Esophagus muscularis mucosa (tissue), 4 donors: ENCODE data around the gene NLRP7. TPM values are rescaled to one million over a fixed set of nuclear protein-coding genes. Genes with fewer than 3 reads are reported as not detected.
"Not testable (repeated sequence)": the region's sequence is repeated elsewhere in the genome, so short reads cannot be mapped to it uniquely, and the experiment has no call there.

ENCODE experiments used
- DNase-seq: peaks from one replicate; pipeline ENCODE4 v3.0.0-alpha.2; 2017; ENCODE audit errors: extremely low spot score
- H3K27ac ChIP-seq, 4 donors: fragments of 200-600 bp; sonication (generic); replicated peaks in 1 of 4; 1 replicate in 3 of 4; 2 replicates in 1 of 4; pipeline ENCODE4 v1.5.1; 2016 to 2019; ENCODE audit warnings: mild to moderate bottlenecking in 1 of 4
- H3K27me3 ChIP-seq, 4 donors: fragments of 200-600 bp; sonication (generic); one replicate each; pipeline versions ENCODE4 v1.5.1 to v1.6.0; 2016 to 2019
- H3K36me3 ChIP-seq, 4 donors: fragments of 200-600 bp; sonication (generic); one replicate each; pipeline ENCODE4 v1.5.1; 2016 to 2019
- H3K4me1 ChIP-seq, 4 donors: fragments of 200-600 bp; sonication (generic); one replicate each; pipeline ENCODE4 v1.5.1; 2016 to 2019
- H3K4me3 ChIP-seq, 4 donors: fragments of 200-600 bp; sonication (generic); 1 replicate in 2 of 4; 2 replicates in 2 of 4; pipeline ENCODE4 v1.5.1; 2016 to 2019; ENCODE audit warnings: mild to moderate bottlenecking in 4 of 4, moderate library complexity in 1 of 4
- H3K9me3 ChIP-seq, 4 donors: fragments of 200-600 bp; sonication (generic); 1 replicate in 3 of 4; 2 replicates in 1 of 4; pipeline ENCODE4 v1.5.1; 2016 to 2019
- CTCF ChIP-seq, 3 experiments: fragments of 200-600 bp in 2 of 3; fragments of 450-650 bp in 1 of 3; sonication (generic) in 2 of 3; IDR thresholded peaks; one replicate each; pipeline ENCODE4 v1.5.1; 2017 to 2019; ENCODE audit warnings: antibody characterized with exemption in 3 of 3, mild to moderate bottlenecking in 2 of 3, moderate library complexity in 1 of 3
- EP300 ChIP-seq: sonication (generic); formaldehyde crosslinking; IDR thresholded peaks from one replicate; pipeline ENCODE4 v1.6.1; 2017; ENCODE audit warnings: antibody characterized with exemption
- POLR2A ChIP-seq: fragments of 450-650 bp; IDR thresholded peaks from one replicate; pipeline ENCODE4 v1.6.1; 2017; ENCODE audit warnings: antibody characterized with exemption, moderate library complexity, mild to moderate bottlenecking, low read depth
- POLR2AphosphoS5 ChIP-seq, 2 donors: sonication (generic); formaldehyde crosslinking; IDR thresholded peaks; one replicate each; pipeline ENCODE4 v1.6.1; 2017; ENCODE audit warnings: antibody characterized with exemption in 2 of 2
- WGBS: methylation state at CpG from one replicate; pipeline ENCODE4 v1.1.5; 2018; 5-methylcytosine and 5-hydroxymethylcytosine counted together
- intact Hi-C: fragments of 100-400 bp; cut with DNase I; formaldehyde crosslinking; loops from one replicate; pipeline ENCODE4 v1.15.1; 2023
- total RNA-seq, 4 donors: library from RNA; depleted of rRNA; stranded (reverse); fragments of >200 nt; gene quantifications; one replicate each; pipeline versions ENCODE4 v1.1.0 to v1.2.1, GENCODE V29; 2016

Gene NLRP7
- total RNA-seq: not detected

DNA sequence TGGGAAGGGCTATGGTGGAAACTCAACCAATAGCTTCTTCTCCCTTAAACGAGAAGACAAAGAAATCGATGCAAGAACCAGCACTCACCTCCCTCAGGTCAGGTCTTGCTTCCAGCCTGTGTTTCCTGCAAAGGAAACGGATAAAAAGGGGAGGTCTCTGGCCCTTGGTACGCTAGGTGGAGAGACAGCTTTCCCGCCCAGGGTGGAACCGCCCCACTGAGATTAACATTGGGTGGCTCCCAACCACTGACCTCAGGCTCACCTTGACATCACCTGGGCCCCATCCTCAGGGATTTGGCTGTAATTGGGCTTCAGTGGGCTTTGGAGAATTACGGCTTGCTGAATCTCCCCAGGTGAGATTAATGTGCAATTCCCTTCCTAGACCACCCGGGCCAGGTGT, at the start of gene NLRP7:
NLRP7 (minus strand) TSS at position 150 of the 400 bp plus-strand sequence.
- no peaks in the 10 kb centered on the region for H3K4me1 ChIP-seq
- no peak within 1 kb of the TSS for H3K4me3 ChIP-seq
- WGBS: 81% methylated on average over 8 of the region's 8 CpGs
- no peak for TF ChIP-seq CTCF (IDR thresholded peaks at IDR 0.05)
- TF ChIP-seq POLR2AphosphoS5 (IDR thresholded peaks at IDR 0.05): no peak
- no peak for TF ChIP-seq POLR2A
- no peak for TF ChIP-seq EP300
- H3K27ac ChIP-seq: no peak within 1 kb of the TSS
- H3K27me3 ChIP-seq: no peaks in the 10 kb centered on the region
- intact Hi-C loops: no loop called here
- no peaks in the 10 kb centered on the region for H3K9me3 ChIP-seq
- DNase-seq: no peak
- no peaks in the 10 kb centered on the region for H3K36me3 ChIP-seq

GRCh38 chr19:54995561-54995960, 48.2 kb upstream of the NLRP7 start:
- intact Hi-C loops: no loop called here
- WGBS: 55% methylated on average over 3 of the region's 3 CpGs
- Histone ChIP-seq H3K36me3 (no peaks in the 10 kb centered on the region), H3K27me3 (peaks cover 0 to 19% (median 3%) of the 10 kb centered on the region in 4 donors), H3K4me3 (no peak overlapping the region), H3K4me1 (no peaks in the 10 kb centered on the region), H3K9me3 (no peaks in the 10 kb centered on the region), H3K27ac (no peak overlapping the region)
- TF ChIP-seq POLR2AphosphoS5 (IDR thresholded peaks at IDR 0.05): no peak
- no peak for TF ChIP-seq EP300
- TF ChIP-seq CTCF (IDR thresholded peaks at IDR 0.05): no peak
- no peak for DNase-seq

DNA sequence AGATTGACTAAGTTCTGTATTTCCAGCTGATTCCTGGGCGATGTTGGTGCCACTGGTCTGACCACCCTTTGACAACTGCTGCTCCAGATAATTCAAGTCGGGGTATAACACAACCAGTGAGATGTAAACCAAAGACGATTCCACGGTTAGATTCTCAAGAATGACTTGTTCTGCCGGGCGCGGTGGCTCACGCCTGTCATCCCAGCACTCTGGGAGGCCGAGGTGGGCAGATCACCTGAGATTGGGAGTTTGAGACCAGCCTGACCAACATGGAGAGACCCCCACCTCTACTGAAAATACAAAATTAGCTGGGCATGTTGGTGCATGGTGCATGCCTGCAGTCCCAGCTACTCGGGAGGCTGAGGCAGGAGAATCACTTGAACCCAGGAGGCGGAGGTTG, 42.2 kb upstream of the NLRP7 start:
- H3K36me3 ChIP-seq, H3K27ac ChIP-seq, H3K4me1 ChIP-seq, DNase-seq, intact Hi-C loops, H3K9me3 ChIP-seq, H3K4me3 ChIP-seq: not testable (repeated sequence)
- WGBS: 91% methylated on average over 11 of the region's 11 CpGs
- peaks cover 0 to 13% (median 0%) of the 10 kb centered on the region in 4 donors for H3K27me3 ChIP-seq

DNA sequence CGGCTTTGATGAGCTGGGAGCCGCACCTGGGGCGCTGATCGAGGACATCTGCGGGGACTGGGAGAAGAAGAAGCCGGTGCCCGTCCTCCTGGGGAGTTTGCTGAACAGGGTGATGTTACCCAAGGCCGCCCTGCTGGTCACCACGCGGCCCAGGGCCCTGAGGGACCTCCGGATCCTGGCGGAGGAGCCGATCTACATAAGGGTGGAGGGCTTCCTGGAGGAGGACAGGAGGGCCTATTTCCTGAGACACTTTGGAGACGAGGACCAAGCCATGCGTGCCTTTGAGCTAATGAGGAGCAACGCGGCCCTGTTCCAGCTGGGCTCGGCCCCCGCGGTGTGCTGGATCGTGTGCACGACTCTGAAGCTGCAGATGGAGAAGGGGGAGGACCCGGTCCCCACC, 35.2 kb upstream of the NLRP7 start:
- H3K36me3 ChIP-seq, intact Hi-C loops, H3K9me3 ChIP-seq, H3K4me3 ChIP-seq, H3K27ac ChIP-seq, DNase-seq, H3K4me1 ChIP-seq: not testable (repeated sequence)
- H3K27me3 ChIP-seq: peaks cover 0 to 13% (median 0%) of the 10 kb centered on the region in 4 donors
- 87% methylated on average over 21 of the region's 23 CpGs for WGBS

DNA sequence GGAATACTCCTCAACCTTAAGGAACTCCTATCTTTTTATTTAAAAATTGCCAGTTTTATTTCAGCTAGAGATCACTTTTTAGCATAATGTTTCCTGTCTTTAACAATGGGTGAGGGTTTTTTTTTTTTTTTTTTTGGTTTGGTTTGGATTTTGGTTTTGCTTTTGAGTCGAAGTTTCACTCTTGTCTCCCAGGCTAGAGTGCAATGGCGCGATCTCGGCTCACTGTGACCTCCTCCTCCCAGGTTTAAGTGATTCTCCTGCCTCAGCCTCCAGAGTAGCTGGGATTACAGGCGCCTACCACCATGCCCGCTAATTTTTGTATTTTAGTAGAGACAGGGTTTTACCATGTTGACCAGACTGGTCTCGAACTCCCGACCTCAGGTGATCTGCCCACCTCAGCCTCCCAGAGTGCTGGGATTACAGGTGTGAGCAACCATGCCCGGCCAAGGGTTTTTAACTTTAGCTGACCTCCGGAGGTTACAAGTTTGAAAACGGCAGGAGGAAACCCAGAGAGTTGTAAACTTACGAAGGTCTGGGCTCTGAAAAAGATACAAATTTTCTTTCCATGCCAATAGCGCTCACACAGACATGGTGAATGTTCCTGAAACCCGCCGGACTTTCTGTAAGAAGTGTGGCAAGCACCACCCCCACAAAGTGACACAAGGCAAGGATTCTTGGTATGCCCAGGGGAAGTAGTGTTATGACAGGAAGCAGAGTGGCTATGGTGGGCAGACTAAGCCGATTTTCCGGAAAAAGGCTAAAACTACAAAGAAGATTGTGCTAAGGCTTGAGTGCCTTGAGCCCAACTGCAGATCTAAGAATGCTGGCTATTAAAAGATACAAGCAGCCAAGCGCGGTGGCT, 26.1 kb upstream of the NLRP7 start:
- intact Hi-C loops, H3K4me3 ChIP-seq, H3K27ac ChIP-seq, H3K36me3 ChIP-seq, H3K9me3 ChIP-seq, DNase-seq, H3K4me1 ChIP-seq: not testable (repeated sequence)
- WGBS: 86% methylated on average over 19 of the region's 19 CpGs
- H3K27me3 ChIP-seq: peaks cover 0 to 14% (median 0%) of the 10 kb centered on the region in 4 donors

GRCh38 chr19:54971446-54971845, 24.1 kb upstream of the NLRP7 start:
- 97% methylated on average over 3 of the region's 5 CpGs for WGBS
- intact Hi-C loops: not testable (repeated sequence)

DNA sequence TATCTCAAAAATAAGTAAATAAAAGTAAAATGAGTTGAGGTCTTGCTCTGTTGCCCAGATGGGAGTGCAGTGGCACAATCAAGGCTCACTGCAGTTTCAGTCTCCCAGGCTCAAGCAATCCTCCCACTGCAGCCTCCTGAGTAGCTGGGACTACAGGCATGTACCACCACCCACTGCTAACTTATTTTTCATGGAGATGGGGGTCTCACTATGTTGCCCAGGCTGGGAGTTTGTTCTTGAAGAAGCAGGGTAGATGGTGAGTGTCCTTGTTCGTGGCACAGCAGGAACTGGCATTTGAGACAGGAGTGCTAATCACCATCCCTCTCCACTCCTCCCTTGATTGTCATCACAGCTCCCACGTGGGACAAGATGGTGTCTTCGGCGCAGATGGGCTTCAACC, 22.3 kb upstream of the NLRP7 start:
- intact Hi-C loops: no loop called here
- H3K4me3 ChIP-seq: no peak overlapping the region
- no peak overlapping the region for H3K27ac ChIP-seq
- TF ChIP-seq EP300 (no peak), CTCF (IDR thresholded peaks at IDR 0.05) (no peak), POLR2AphosphoS5 (IDR thresholded peaks at IDR 0.05) (no peak), POLR2A (no peak)
- H3K36me3 ChIP-seq: no peaks in the 10 kb centered on the region
- 96% methylated on average over 4 of the region's 4 CpGs for WGBS
- no peak for DNase-seq
- peaks cover 0 to 30% (median 0%) of the 10 kb centered on the region in 4 donors for H3K27me3 ChIP-seq
- H3K9me3 ChIP-seq: no peaks in the 10 kb centered on the region
- no peaks in the 10 kb centered on the region for H3K4me1 ChIP-seq

More at GRCh38 chr19:54971446-54971845, 24.1 kb upstream of the NLRP7 start:
- not testable (repeated sequence) for H3K36me3 ChIP-seq, H3K4me1 ChIP-seq, H3K4me3 ChIP-seq, H3K27ac ChIP-seq, H3K9me3 ChIP-seq, DNase-seq
- H3K27me3 ChIP-seq: peaks cover 0 to 28% (median 0%) of the 10 kb centered on the region in 4 donors
